ENCODE measurements around the gene HSPA8.

The HSPA8 gene

DNA sequence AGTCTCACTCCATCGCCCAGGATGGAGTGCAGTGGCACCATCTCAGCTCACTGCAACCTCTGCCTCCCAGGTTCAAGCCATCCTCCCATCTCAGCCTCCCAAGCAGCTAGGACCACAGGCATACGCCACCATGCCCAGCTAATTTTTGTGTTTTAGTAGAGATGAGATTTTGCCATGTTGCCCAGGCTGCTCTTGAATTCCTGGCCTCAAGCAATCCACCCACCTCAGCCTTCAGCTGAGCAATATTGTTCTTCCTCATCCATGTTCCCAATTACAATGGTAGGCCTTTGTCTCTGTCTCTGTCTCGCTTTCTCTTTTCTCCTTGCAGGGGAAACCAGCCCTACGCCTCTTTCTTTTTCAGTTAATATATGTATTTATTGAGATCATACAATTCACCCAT is 10.3 kb downstream of the HSPA8 start:
- Mint-ChIP-seq H3K27me3 (ENCODE audit: low read depth) (no peaks in the 10 kb centered on the region), H3K36me3 (ENCODE audit: low read depth) (peaks cover 19% of the 10 kb centered on the region), H3K27ac (no peak overlapping the region), H3K9me3 (no peaks in the 10 kb centered on the region), H3K4me1 (peaks cover 6% of the 10 kb centered on the region), H3K4me3 (no peak overlapping the region)
- TF ChIP-seq, protein P1, sequence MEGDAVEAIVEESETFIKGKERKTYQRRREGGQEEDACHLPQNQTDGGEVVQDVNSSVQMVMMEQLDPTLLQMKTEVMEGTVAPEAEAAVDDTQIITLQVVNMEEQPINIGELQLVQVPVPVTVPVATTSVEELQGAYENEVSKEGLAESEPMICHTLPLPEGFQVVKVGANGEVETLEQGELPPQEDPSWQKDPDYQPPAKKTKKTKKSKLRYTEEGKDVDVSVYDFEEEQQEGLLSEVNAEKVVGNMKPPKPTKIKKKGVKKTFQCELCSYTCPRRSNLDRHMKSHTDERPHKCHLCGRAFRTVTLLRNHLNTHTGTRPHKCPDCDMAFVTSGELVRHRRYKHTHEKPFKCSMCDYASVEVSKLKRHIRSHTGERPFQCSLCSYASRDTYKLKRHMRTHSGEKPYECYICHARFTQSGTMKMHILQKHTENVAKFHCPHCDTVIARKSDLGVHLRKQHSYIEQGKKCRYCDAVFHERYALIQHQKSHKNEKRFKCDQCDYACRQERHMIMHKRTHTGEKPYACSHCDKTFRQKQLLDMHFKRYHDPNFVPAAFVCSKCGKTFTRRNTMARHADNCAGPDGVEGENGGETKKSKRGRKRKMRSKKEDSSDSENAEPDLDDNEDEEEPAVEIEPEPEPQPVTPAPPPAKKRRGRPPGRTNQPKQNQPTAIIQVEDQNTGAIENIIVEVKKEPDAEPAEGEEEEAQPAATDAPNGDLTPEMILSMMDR (IDR thresholded peaks at IDR 0.05; ENCODE audit: unreplicated experiment in 3 of 3), result no peak

DNA sequence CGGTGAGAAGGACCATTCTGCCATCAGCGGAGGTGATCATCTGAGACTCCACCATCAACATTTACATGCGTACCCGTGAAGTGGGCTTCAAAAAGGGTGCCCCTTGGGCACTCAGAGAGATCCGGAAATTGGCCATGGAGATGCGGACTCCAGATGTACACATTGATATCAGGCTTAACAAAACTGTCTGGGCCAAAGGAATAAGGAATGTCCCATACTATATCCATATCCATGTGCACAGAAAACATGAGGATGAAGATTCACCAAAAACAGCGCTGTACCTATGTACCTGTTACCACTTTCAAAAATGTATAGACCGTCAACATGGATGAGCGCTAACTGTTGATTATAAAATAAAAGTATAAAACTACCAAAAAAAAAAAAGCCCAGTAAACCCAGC is 10.8 kb downstream of the HSPA8 start:
- TF ChIP-seq, protein P1 (IDR thresholded peaks at IDR 0.05; ENCODE audit: unreplicated experiment in 3 of 3), result no peak
- peaks cover 5% of the 10 kb centered on the region for H3K4me1 Mint-ChIP-seq
- peaks cover 14% of the 10 kb centered on the region for H3K36me3 Mint-ChIP-seq (ENCODE audit: low read depth)
- H3K9me3 Mint-ChIP-seq, result no peaks in the 10 kb centered on the region
- H3K4me3 Mint-ChIP-seq, result no peak overlapping the region
- H3K27me3 Mint-ChIP-seq (ENCODE audit: low read depth), result no peaks in the 10 kb centered on the region
- H3K27ac Mint-ChIP-seq, result no peak overlapping the region

DNA sequence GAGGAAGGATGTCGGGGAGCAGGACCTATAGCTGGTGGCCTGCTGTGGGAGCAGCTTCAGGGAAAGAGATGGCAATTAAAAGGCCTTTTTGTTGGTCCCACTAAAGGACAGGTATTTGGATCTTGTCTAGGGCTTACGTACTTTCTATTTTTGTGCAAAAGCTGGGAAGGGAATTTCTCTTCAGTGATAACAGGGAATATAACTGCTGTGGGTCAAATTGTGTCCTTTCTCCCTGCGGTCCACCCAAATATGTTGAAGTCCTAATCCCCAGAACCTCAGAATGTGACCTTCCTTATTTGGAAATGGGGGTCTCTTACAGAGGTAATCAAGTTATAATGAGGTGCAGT is 14.0 kb downstream of the HSPA8 start:
- Mint-ChIP-seq H3K27me3 (ENCODE audit: low read depth) (no peaks in the 10 kb centered on the region), H3K27ac (no peak overlapping the region), H3K4me1 (no peaks in the 10 kb centered on the region), H3K9me3 (no peaks in the 10 kb centered on the region), H3K36me3 (ENCODE audit: low read depth) (no peaks in the 10 kb centered on the region), H3K4me3 (no peak overlapping the region)
- TF ChIP-seq, protein P1 (IDR thresholded peaks at IDR 0.05; ENCODE audit: unreplicated experiment in 3 of 3), result no peak

DNA sequence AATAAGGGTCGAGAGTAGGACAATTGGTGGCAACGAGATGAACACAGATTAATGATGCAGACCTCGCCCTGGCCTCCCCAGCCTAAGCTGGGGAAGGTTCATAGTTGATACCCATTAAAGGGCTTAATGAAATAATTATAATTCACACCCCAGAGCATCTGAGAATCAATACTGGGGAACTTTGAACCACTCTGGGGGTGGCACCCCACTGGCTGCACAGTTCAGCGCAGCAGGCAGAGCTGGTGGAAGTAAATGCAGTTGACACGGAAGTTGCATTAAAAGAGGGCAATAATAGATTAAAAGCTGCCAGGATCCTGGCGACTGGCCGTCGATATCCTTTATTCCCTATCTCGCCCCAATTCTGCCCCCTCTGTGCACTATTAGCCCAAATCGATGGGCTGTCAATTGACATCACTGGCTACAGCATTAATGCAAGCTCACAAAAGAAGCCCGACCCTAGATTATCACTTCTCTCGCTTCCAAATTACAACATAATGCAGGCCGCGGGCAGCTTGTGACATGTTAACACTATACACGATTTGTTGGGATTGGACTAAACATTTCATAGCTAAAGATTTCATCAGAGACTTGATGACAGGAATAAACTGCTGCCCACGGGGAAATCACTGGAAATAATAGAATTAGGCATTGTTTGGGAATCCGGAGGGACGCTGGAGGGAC is 14.5 kb downstream of the HSPA8 start:
- Mint-ChIP-seq H3K27me3 (ENCODE audit: low read depth) (no peaks in the 10 kb centered on the region), H3K27ac (no peak overlapping the region), H3K9me3 (no peaks in the 10 kb centered on the region), H3K4me1 (no peaks in the 10 kb centered on the region), H3K36me3 (ENCODE audit: low read depth) (no peaks in the 10 kb centered on the region), H3K4me3 (no peak overlapping the region)
- TF ChIP-seq, protein P1 (IDR thresholded peaks at IDR 0.05; ENCODE audit: unreplicated experiment in 3 of 3), result no peak

DNA sequence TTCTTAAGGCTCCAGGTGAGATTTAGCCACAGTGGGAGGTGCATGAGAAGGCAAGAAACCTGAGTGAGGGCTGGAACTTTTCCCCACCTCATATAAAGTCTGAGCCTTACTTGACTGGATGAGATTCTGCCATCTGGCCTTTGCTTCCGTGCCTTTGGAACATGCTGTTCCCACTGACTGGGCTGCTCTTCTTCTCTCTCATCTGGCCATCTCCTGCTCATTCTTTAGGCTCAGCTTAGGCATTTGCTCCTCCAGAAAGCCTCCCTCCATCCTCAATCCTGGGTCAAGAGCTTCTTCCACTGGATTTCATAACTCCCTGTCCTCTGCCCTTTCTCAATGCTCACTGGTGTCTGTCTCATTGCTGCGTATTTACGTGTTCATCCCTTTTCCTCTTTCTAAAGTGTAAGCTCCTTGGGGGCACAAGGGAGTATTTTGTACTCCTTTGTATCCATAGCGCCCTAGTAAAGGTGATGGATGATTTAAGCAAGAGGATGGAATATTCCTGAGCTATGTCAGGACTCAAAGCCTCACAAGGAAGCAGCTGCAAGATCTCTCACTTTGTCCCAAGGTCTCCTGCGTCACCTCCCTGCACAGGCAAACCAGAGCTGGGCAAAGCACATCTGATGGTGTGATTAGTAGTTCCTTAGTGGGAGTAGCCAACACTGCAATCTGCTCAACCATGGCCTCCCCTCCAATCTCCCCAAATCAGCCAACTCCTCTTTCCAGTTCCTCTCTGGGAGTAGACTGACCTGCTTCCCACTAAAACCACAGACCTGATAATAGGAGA is 15.3 kb downstream of the HSPA8 start:
- Mint-ChIP-seq H3K4me1 (no peaks in the 10 kb centered on the region), H3K9me3 (no peaks in the 10 kb centered on the region), H3K27ac (no peak overlapping the region)

More for the DNA sequence above, 15.3 kb downstream of the HSPA8 start:
- no peak overlapping the region for H3K4me3 Mint-ChIP-seq
- TF ChIP-seq, protein P1 (IDR thresholded peaks at IDR 0.05; ENCODE audit: unreplicated experiment in 3 of 3), result no peak
- no peaks in the 10 kb centered on the region for H3K27me3 Mint-ChIP-seq (ENCODE audit: low read depth)
- H3K36me3 Mint-ChIP-seq (ENCODE audit: low read depth), result no peaks in the 10 kb centered on the region

All from nephron (organoid).